NT2/D1 (cell line): Measurements from ENCODE around the gene KMT2C.
"Not testable (repeated sequence)": the region's sequence is repeated elsewhere in the genome, so short reads cannot be mapped to it uniquely, and the experiment has no call there.

ENCODE experiments used
- DNase-seq: peaks from one replicate; pipeline ENCODE4 v3.0.0-alpha.2; 2011; ENCODE audit warnings: low read depth, low spot score
- H3K27me3 ChIP-seq: 2 replicates; pipeline ENCODE4 v1.6.0; 2011; ENCODE audit warnings: mild to moderate bottlenecking; ENCODE audit not compliant: insufficient read length, insufficient read depth
- H3K36me3 ChIP-seq: 2 replicates; pipeline ENCODE4 v1.6.1; 2011; ENCODE audit warnings: mild to moderate bottlenecking, low read length, mixed read lengths; ENCODE audit not compliant: insufficient read depth, insufficient read length
- H3K4me1 ChIP-seq: 2 replicates; pipeline ENCODE4 v1.5.1; 2011; ENCODE audit not compliant: insufficient read depth, insufficient read length
- H3K4me3 ChIP-seq: 2 replicates; pipeline ENCODE4 v1.5.1; 2011; ENCODE audit warnings: low read depth; ENCODE audit not compliant: insufficient read length
- H3K9ac ChIP-seq: 2 replicates; pipeline ENCODE4 v1.6.0; 2011; ENCODE audit warnings: low read depth; ENCODE audit not compliant: insufficient read length
- H3K9me3 ChIP-seq: 2 replicates; pipeline ENCODE4 v1.5.1; 2011; ENCODE audit warnings: mild to moderate bottlenecking, low read length; ENCODE audit not compliant: insufficient read depth
- SUZ12 ChIP-seq: IDR thresholded peaks from 2 replicates; pipeline ENCODE4 v1.6.1; 2011; ENCODE audit not compliant: insufficient read length, insufficient read depth; ENCODE audit errors: extremely low read depth
- YY1 ChIP-seq: IDR thresholded peaks from 2 replicates; pipeline ENCODE4 v1.6.1; 2011; ENCODE audit not compliant: insufficient read length, insufficient read depth
- ZNF274 ChIP-seq: IDR thresholded peaks from 2 replicates; pipeline ENCODE4 v1.6.1; 2011; ENCODE audit warnings: mild to moderate bottlenecking, low read depth, low read length

KMT2C gene

DNA sequence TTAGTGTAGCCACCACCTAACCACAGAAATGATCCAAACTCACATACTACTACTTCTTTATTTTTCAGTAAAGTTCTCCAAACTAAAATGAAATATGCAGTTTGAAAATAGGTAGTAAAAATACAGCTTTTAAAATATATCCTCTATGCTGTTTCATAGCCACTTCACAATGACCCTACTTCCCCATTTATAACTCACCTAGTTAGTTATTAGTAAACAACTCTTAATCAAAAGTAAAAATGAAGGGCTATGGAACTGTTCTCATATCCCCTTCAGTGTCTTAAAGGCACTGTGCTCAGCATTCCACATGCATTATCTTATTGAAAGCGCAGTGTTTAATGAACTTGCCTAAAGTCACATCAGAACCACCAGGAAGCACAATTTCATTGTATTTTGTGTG is 43.5 kb downstream of the KMT2C start:
- no peak overlapping the region for H3K9ac ChIP-seq
- no peak for DNase-seq
- no peaks in the 10 kb centered on the region for H3K9me3 ChIP-seq
- H3K36me3 ChIP-seq, result no peaks in the 10 kb centered on the region
- no peaks in the 10 kb centered on the region for H3K27me3 ChIP-seq
- no peak overlapping the region for H3K4me3 ChIP-seq
- no peak for TF ChIP-seq SUZ12
- TF ChIP-seq YY1, result no peak
- TF ChIP-seq ZNF274, result no peak
- H3K4me1 ChIP-seq, result no peaks in the 10 kb centered on the region

DNA sequence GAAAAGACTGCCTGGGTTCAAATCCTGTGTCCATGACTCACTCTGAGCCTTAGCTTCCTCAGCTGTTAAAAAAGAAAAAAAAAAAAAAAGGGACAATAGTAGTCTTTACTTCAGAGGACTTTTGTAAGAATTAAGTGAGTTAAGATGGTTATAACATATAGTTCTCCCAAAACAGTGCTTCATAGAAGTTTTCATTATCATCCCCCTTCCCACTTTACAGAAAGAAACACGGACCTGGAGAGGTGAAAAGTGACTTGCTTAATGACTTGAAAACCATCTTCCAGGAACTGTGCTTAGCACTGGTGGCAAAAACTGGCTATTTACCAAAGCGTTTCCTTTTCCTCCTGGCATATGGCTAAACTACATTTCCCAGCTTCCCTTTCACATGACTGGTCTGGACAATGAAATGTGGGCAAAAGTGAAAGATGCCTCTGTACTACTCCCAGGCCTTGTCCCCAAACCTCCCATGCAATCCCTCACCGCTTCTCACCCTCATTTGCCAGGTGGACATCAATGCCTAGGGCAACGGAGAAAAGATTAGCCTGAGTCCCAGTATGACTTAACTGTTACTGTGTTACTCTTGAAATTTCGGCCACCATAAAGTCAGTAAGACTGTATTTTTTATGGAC is 49.6 kb downstream of the KMT2C start:
- H3K27me3 ChIP-seq, result not testable (repeated sequence)

DNA sequence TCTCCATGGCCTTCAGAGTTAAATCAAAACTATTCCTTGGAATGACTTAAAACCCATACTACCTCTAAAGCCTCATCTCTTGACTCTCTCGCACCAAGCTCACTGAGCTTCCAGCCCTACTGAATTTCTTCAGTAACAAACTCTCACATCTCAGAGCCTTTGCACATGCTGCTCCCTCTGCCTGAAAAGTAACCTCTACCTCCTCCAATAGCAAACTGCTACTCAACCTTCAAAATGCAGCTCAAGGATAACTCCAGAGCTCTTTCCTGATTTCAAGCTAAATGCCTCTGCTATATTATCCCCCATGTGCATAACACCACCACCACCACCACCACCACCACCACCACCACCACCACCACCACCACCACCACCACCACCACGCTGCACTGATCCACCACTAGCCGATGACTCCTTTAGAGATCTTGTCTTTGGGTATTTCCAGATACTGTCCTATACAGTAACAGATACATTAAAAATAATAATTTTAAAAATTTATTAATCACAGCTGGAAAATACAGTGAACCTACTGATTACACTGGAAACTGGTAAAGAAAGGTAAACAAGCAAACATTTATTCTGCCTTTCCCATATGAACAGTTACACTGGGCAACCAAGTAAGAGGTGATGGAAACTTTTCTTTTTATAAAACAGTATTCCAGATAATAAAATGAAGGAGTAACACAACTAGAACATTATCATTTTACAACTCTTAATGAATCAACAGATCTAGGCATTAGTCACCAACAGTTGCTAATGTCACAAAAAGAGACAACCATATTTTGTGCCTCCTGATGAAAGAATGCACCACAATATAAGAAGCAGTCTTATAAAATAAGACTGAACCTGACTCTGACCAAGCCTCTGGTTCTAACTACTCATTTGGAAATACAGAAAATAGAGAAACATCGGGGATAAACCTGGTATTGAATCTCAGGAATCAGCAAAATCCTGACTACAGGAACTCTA is 51.3 kb downstream of the KMT2C start:
- not testable (repeated sequence) for H3K27me3 ChIP-seq

More for the DNA sequence above, 49.6 kb downstream of the KMT2C start:
- H3K36me3 ChIP-seq, H3K4me1 ChIP-seq, H3K9ac ChIP-seq, H3K9me3 ChIP-seq, H3K4me3 ChIP-seq, DNase-seq: not testable (repeated sequence)

DNA sequence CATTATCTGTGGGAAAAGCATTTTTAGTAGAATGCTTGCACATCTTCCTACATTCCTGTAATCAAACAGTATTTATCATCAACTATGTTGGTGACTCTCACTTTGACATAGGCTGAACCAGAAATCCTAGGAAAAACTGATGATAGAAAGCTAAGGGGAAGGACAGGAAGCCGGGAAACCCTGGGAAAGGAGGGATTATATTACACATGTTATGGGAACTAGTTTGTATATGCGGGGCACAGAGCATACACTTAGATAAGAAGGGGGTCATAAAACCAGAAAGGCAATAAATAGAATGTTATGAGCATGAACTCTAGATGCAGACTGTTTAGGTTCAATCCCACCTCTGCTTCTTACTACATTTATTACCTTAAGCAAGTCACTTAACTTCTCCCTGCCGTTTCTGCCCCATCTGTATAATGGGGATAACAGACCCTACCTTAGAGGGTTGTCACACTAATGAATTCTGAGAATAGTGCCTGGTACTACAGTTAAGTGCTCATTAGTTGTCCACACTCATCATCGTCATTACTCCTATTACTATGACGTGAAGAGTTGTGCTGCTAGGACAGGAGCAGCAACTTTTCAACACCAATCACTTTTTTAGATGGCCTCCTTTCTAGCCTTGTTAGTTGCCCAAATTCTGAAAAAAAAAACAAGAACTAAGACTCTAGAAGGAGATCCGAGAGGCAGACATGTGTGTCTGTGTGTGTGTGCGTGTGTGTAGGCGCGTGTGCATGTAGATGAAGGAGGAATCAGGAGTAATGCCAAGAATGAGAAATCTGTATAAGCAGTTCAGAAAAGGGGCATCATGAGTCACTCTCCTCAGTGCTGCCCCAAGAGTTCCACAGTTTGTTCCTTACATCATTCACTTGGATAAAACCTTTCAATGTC is 52.2 kb downstream of the KMT2C start:
- H3K36me3 ChIP-seq, result no peaks in the 10 kb centered on the region
- TF ChIP-seq SUZ12, result no peak
- no peak for TF ChIP-seq ZNF274
- no peak for TF ChIP-seq YY1
- H3K27me3 ChIP-seq, result no peaks in the 10 kb centered on the region
- no peaks in the 10 kb centered on the region for H3K4me1 ChIP-seq
- H3K4me3 ChIP-seq, result no peak overlapping the region
- H3K9me3 ChIP-seq, result no peaks in the 10 kb centered on the region; the same call in 1 of the 2 replicates
- DNase-seq, result no peak
- no peak overlapping the region for H3K9ac ChIP-seq

More for the DNA sequence above, 51.3 kb downstream of the KMT2C start:
- H3K9me3 ChIP-seq, H3K4me1 ChIP-seq, DNase-seq, H3K4me3 ChIP-seq, H3K9ac ChIP-seq, H3K36me3 ChIP-seq: not testable (repeated sequence)

DNA sequence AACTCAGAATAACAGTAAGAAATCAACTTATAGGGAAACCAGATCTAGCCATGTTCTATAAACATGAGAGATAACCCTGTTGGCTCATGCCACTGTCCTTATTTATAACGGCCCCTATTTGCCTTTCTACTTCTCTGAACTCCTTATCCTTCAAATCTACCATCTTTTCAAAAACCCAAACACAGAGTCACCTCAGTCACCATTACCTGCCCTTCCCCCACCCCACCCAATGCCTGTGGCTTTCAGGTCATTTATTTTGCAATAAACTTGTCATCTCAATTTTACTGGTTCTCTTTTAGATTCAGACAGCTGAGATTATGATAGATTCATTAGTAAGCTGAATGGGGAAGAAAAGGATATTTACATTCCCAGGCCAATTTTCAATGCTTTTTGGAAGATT is 53.6 kb downstream of the KMT2C start:
- no peak for DNase-seq
- Histone ChIP-seq H3K9me3 (no peaks in the 10 kb centered on the region; the same call in 1 of the 2 replicates), H3K36me3 (no peaks in the 10 kb centered on the region), H3K4me3 (no peak overlapping the region), H3K27me3 (no peaks in the 10 kb centered on the region), H3K4me1 (no peaks in the 10 kb centered on the region), H3K9ac (no peak overlapping the region)
- no peak for TF ChIP-seq SUZ12
- TF ChIP-seq YY1, result no peak
- TF ChIP-seq ZNF274, result no peak

DNA sequence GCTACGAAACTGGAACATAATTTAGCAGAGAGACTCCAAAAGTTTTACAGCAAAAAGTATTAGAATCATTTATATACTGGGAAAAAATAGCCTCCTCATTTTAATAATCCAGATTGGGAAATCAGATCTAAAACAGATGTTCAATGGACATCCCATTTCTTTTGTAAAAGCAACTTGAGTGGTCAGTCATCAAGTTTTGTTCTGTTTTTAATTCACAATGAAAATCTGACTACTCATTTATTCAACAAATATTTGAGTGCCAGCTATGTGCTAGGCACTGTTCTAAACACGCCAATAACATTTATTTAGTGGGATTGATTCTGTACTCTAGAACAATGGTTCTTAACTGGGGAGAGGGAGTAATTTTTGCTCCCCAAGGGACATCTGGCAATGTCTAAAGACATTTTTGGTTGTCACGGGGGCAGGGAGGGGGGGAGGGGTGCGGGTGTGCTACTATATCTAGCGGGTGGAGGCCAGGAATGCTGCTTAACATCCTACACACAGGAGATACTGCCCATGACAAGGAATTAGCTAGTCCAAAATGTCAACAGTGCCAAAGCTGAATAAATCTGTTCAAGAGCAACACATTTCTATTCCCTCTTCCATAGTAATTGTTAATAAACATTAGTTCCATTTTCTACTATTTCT is 54.7 kb downstream of the KMT2C start:
- not testable (repeated sequence) for H3K27me3 ChIP-seq, DNase-seq, H3K9ac ChIP-seq, H3K36me3 ChIP-seq, H3K9me3 ChIP-seq, H3K4me3 ChIP-seq, H3K4me1 ChIP-seq

DNA sequence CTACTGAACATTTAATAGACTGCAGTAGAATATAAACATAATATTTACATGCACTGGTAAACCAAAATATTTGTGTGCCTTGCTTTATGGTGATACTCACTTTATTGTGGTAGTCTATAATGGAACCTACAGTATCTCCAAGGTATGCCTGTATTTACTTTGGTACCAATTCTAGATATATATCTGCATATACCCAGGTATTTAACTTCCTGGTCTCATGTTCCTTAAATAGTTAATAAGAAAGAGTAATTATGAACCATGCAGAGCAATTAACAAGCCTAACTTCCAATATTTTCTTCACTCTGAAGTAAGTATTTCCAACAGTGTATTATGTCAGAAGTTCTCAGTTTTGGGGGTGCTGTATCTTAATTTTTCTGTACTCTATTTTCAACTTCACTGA is 57.3 kb downstream of the KMT2C start:
- not testable (repeated sequence) for H3K27me3 ChIP-seq, H3K9me3 ChIP-seq, H3K4me1 ChIP-seq, H3K36me3 ChIP-seq, H3K9ac ChIP-seq, DNase-seq, H3K4me3 ChIP-seq

DNA sequence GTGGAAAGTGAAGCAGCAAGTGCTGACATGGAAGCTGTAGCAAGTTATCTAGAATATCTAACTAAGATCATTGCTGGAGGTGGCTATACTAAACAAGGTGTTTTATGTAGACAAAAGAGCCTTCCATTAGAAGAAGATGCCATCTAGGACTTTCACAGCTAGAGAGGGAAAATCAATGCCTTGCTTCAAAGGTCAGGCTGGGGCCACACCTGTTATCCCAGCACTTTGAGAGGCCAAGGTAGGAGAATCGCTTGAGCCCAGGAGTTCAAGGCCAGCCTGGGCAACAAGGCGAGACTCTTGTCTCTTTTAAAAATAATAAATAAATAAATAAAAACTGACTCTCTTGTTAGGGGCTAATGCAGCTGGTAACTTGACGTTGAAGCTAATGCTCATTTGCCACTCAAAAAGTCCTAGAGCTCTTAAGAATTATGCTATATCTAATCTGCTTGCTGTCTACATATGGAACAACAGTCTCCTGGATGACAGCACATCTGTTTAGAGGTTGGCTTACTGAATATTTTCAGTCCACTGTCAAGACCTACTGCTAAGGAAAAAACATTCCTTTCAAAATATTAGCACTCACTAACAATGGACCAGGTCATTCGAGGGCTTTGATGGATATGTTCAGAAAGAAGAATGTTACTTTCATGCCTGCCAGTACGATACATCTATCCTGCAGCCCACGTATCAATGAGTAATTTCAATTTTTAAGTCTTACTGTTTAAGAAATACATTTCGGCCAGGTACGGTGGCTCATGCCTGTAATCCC is 58.9 kb downstream of the KMT2C start:
- not testable (repeated sequence) for H3K36me3 ChIP-seq, H3K9me3 ChIP-seq, H3K4me3 ChIP-seq, H3K4me1 ChIP-seq, H3K27me3 ChIP-seq, DNase-seq, H3K9ac ChIP-seq
